NCI-H1092 (cell line): Measurements from ENCODE around the gene TRAF7.

Source experiments
- DNase-seq: peaks from one replicate; lab custom pipeline; 2025; lab: John Stamatoyannopoulos, UW

The TRAF7 gene

GRCh38 chr16:2165861-2166260 lies 10.3 kb downstream of the TRAF7 start:
- no peak for DNase-seq

GRCh38 chr16:2166263-2167067 lies 10.9 kb downstream of the TRAF7 start:
- no peak for DNase-seq

- DNase-seq: no peak
Observed at GRCh38 chr16:2167068-2167638, 11.6 kb downstream of the TRAF7 start.

DNA sequence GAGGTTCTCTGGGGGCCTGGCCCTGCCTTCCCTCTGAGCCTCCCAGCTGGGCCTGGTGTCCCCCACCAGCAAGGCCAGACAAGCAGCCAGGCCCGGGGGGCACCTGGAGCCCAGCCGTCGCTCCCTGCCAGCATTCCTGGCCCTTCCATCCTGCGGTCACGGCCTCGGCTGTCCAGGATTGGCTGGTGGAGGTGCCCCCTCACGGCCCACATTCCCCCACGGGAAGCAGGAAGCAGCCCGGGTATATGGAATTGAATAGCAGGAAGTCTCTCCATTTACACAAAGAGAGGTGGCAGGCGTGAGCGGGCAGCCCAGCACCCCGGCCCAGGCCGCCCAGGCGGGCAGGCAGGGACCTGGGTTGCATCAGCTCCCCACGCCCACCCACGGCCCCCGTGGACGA lies 14.5 kb downstream of the TRAF7 start:
- no peak for DNase-seq

- no peak for DNase-seq
Observed at GRCh38 chr16:2170587-2171435, 15.2 kb downstream of the TRAF7 start.

DNA sequence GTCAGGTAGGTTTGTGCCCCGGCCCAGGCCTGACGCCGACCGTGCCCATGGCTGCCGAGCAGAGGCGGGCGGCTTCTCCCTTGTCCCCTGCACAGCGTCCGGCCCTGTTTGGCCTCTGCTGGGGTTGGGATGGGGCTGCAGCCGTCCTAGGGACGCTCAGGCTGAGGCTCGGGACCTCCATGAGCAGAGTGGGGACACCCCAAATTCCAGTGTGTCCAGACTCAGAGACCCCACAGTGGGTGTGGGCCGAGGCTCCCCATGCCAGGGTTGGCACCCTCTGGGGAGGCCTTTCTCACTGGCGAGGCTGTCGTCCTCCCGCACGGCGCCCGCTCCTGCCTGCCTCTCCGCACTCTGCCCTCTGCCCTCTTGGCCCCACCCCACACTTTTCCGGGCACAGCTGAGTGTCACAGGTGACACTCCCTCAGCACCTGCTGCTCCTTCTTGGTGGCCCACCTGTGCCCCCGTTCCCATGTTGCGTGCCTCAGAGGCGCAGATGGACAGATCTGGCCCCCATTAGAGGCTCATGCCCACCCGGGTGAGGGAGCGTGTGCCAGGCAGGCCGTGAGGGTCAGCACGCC lies 16.1 kb downstream of the TRAF7 start:
- DNase-seq: no peak

- no peak for DNase-seq
Observed at GRCh38 chr16:2172688-2173335, 17.2 kb downstream of the TRAF7 start.

- no peak for DNase-seq
Observed at GRCh38 chr16:2173366-2173765, 17.8 kb downstream of the TRAF7 start.

- no peak for DNase-seq
Observed at GRCh38 chr16:2173916-2174315, 18.3 kb downstream of the TRAF7 start.

- no peak for DNase-seq
Observed at GRCh38 chr16:2174396-2175131, 19.0 kb downstream of the TRAF7 start.

DNA sequence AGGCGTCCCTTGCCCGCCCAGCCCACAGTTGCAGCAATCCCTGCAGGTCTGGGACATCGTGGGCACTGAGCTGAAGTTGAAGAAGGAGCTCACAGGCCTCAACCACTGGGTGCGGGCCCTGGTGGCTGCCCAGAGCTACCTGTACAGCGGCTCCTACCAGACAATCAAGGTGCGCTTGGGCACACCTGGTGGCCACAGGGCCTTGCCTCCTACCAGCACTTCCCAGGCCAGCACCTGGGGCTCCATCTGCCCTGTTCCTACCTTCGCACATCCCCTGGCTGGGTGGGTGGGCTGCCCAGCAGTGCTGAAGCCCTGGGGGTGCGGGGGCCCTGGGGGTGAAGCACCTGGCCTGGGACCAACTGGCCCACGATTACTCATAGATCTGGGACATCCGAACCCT lies 19.9 kb downstream of the TRAF7 start:
- no peak for DNase-seq

DNA sequence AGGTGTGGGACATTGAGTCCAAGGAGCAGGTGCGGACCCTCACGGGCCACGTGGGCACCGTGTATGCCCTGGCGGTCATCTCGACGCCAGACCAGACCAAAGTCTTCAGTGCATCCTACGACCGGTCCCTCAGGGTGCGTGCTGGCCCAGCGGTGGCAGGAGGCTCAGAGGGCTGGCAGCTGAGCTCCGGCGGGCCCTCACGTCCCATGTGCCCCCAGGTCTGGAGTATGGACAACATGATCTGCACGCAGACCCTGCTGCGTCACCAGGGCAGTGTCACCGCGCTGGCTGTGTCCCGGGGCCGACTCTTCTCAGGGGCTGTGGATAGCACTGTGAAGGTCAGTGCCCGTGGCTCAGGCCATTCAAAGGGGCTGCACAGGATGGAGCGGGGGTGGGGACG lies 20.5 kb downstream of the TRAF7 start:
- no peak for DNase-seq

DNA sequence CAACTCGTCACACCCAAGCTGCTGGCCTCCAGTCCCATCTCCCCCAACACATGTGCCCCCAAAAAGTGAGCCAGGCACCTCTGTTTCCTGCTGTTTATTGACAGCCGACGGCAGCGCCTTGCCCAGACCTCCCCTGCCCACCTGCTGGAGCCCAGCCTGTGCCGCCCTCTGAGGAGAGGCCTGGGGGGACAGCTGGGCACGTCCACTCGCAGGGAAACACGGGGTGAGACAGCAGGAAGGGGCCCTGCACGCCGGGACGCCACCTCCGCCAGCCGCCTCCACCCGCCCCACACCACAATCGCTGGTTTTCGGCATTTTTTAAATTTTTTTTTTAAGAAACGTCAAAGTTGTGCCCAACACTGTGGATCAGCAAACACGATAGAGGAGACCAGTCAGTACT lies 21.5 kb downstream of the TRAF7 start:
- no peak for DNase-seq

GRCh38 chr16:2177561-2177960 lies 22.0 kb downstream of the TRAF7 start:
- DNase-seq: no peak

DNA sequence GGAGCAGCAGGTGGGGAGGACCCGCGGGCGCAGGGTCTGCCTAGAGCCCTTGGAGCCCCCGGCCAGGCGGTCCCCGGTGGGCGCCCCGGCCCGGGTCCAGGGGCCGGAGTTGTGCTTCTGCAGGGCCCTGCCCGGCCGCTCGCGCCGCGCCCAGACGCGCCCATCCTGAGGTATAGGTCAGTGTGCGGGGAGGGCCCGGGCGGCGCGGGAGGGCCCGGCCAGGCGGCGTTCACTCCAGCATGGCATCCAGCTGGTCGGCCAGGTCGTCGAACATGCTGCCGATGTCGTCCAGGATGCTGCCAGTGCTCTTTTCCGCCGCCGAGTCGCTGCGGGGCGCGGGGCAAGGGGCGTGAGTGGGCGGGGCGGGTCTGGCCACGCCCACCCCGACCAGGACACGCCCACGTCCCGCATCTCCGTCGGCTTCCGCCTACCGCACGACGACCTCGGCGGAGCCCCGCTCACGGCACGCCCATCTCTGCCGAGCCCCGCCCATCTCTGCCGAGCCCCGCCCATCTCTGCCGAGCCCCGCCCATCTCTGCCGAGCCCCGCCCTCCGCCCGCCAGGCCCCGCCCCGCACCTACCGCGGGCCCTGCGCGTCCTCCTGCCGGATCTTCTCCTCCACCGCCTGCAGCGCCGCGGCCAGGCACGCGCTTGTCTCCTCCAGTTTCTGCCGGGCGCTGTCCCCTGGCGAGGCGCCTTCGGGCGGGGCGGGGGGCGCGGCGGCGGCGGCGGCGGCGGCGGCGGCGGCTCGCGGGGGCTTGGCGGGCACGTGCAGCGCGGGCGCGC lies 22.9 kb downstream of the TRAF7 start:
- no peak for DNase-seq

DNA sequence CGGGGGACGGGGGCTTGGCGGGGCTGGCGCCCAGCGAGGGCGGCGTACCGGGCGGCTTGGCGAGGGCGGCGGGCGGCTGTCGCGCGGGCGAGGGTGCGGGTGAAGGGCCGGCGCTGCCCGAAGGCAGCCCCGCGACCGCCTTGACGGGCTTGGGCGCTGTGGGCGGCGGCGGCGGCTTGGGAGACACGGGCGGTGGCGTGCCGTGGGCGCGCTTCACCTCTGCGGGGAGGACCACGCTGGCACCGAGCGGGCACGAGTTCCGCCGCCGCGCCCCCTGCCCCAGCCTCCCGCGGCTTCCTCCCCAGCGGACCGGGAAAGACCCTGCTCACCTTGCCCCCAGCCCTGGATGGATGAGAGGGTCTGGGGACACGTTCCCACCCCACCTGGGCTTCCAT lies 23.5 kb downstream of the TRAF7 start:
- no peak for DNase-seq

GRCh38 chr16:2179576-2179975 lies 24.0 kb downstream of the TRAF7 start:
- no peak for DNase-seq

GRCh38 chr16:2180461-2180860 lies 24.9 kb downstream of the TRAF7 start:
- no peak for DNase-seq

DNA sequence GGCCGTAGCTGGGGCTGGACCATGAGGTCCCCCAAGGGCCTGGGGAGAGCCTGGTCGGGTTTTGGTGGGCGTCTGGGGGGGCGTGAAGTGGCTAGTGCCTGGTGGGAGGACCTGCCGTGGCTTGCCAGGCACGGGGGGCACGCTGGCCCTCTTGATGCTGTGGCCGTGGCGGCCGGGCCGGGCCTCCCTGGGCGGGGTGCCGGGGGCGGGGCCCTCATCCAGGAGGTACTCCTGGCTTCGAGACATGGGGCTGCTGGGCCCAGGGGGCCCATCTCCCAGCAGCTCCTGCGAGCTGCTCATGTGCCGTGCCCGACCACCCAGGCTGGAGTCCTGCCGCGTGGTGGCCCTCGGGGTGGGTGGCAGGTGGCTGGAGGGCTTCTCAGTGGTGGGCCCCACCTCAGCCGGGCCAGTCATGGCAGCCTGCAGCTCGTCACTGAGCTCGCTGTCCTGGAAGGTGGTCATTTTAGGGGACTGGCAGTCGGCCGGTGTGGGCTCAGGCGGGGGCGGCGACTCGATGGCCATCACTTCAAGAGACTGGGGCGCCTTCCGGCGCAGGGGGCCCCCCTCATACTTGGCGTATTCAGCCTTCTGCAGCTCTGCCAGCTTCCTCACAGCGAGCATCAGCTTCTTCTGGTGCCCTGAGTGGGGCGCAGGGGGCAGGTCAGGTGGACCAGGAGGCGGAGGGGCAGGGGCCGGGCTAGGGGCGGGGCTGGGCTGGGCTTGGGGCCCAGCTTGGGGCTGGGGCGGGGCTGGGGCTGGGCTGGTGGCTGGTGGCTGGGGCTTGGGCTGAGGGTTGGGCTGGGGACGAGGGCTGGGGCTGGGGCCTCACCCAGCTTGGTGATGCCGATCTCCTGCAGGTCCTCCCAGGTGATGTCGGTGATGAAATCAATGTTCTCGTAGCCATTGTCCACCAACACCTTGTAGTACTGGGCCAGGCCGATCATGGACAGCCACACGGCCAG lies 25.7 kb downstream of the TRAF7 start:
- DNase-seq: no peak
